Keratinocyte (primary cell): ENCODE data around the gene CHRDL2. TPM values are rescaled to one million over a fixed set of nuclear protein-coding genes. Genes with fewer than 3 reads are reported as not detected.

Experiments used
- DNase-seq: peaks from one replicate; pipeline ENCODE4 v3.0.0-alpha.2; 2011; ENCODE audit warnings: low read depth, missing footprints, low spot score
- FAIRE-seq: peaks from 2 replicates; lab custom pipeline; 2011; peaks lifted over from hg19 to GRCh38; lab: Jason Lieb, UNC
- H2AFZ ChIP-seq: 2 replicates; pipeline ENCODE4 v1.6.0; 2012; ENCODE audit warnings: low read length, control low read depth, inconsistent platforms; ENCODE audit not compliant: control insufficient read depth
- H3K27ac ChIP-seq: 2 replicates; pipeline ENCODE4 v1.5.1; 2011; ENCODE audit warnings: low read length; ENCODE audit not compliant: control insufficient read depth, insufficient read depth
- H3K27me3 ChIP-seq: 3 replicates; pipeline ENCODE4 v1.6.0; 2011; ENCODE audit warnings: low read length; ENCODE audit not compliant: control insufficient read depth, insufficient read depth; ENCODE audit errors: extremely low read depth
- H3K36me3 ChIP-seq, 2 experiments: 2 replicates in 1 of 2; 3 replicates in 1 of 2; pipeline ENCODE4 v1.5.1; 2011; ENCODE audit warnings: low read length in 2 of 2, mild to moderate bottlenecking in 1 of 2; ENCODE audit not compliant: control insufficient read depth in 2 of 2, insufficient read depth in 2 of 2; ENCODE audit errors: extremely low read depth in 1 of 2
- H3K4me1 ChIP-seq: 3 replicates; pipeline ENCODE4 v1.5.1; 2011; ENCODE audit warnings: low read length; ENCODE audit not compliant: control insufficient read depth, insufficient read depth; ENCODE audit errors: extremely low read depth
- H3K4me2 ChIP-seq: 3 replicates; pipeline ENCODE4 v1.6.0; 2011; ENCODE audit warnings: low read depth, low read length; ENCODE audit not compliant: control insufficient read depth, insufficient read depth; ENCODE audit errors: extremely low read depth
- H3K4me3 ChIP-seq, 3 experiments: fragments of 200-600 bp in 1 of 3; sonication (generic) in 1 of 3; 2 replicates in 2 of 3; 3 replicates in 1 of 3; pipeline ENCODE4 v1.5.1; 2011 to 2016; ENCODE audit warnings: low read length in 3 of 3, mild to moderate bottlenecking in 3 of 3, control low read depth in 2 of 3, inconsistent platforms in 1 of 3, low read depth in 1 of 3, mixed read lengths in 1 of 3, mixed run types in 1 of 3, moderate library complexity in 1 of 3; ENCODE audit not compliant: control insufficient read depth in 2 of 3, insufficient read depth in 2 of 3; ENCODE audit errors: extremely low read depth in 1 of 3
- H3K79me2 ChIP-seq: 2 replicates; pipeline ENCODE4 v1.6.0; 2012; ENCODE audit warnings: low read length; ENCODE audit not compliant: control insufficient read depth, insufficient read depth
- H3K9ac ChIP-seq: 3 replicates; pipeline ENCODE4 v1.6.0; 2011; ENCODE audit warnings: low read length; ENCODE audit not compliant: control insufficient read depth, insufficient read depth; ENCODE audit errors: extremely low read depth
- H3K9me1 ChIP-seq: 3 replicates; pipeline ENCODE4 v1.6.0; 2011; ENCODE audit warnings: low read length; ENCODE audit not compliant: control insufficient read depth, insufficient read depth; ENCODE audit errors: extremely low read depth
- H3K9me3 ChIP-seq: 2 replicates; pipeline ENCODE4 v1.5.1; 2012; ENCODE audit warnings: low read depth, low read length; ENCODE audit not compliant: control insufficient read depth
- H4K20me1 ChIP-seq: 3 replicates; pipeline ENCODE4 v1.6.0; 2011; ENCODE audit warnings: low read length; ENCODE audit not compliant: control insufficient read depth, insufficient read depth; ENCODE audit errors: extremely low read depth
- EZH2 ChIP-seq: IDR thresholded peaks from one replicate; pipeline ENCODE4 v1.6.1; 2012; ENCODE audit warnings: inconsistent platforms, mild to moderate bottlenecking, low read length, moderate library complexity
- dilution Hi-C: fragments of 300-500 bp; cut with MboI; formaldehyde crosslinking; loops from one replicate; pipeline ENCODE4 v1.7.0; 2020; ENCODE audit warnings: low sequenced_read_pairs; ENCODE audit not compliant: extremely low pct_ligation_motif_present
- polyA plus RNA-seq, 5 experiments: library from polyadenylated mRNA; depleted of rRNA in 3 of 5; stranded (reverse) in 3 of 5; stranded (forward) in 1 of 5; unstranded in 1 of 5; fragments of >200 nt; gene quantifications; 1 replicate in 1 of 5; 2 replicates in 3 of 5; 3 replicates in 1 of 5; pipeline versions ENCODE4 v1.2.1 to v1.2.3, GENCODE V29; 2011 to 2012; ENCODE audit warnings: missing spikeins in 2 of 5, low read depth in 1 of 5, low replicate concordance in 1 of 5
- TF ChIP-seq, protein P1 (sequence below), 3 experiments: IDR thresholded peaks in 1 of 3; conservative IDR thresholded peaks in 1 of 3; optimal IDR thresholded peaks in 1 of 3; 2 replicates in 2 of 3; 3 replicates in 1 of 3; pipeline versions ENCODE3 to v1.5.1; 2011; ENCODE audit warnings: low read length in 3 of 3, mild to moderate bottlenecking in 3 of 3, moderate library complexity in 2 of 3, control low read depth in 1 of 3, inconsistent platforms in 1 of 3; ENCODE audit not compliant: insufficient read depth in 2 of 3; ENCODE audit errors: extremely low read depth in 1 of 3

Gene CHRDL2
- polyA plus RNA-seq, 1 donor (not counting 4 experiments of a cell fraction or from before 2014, with no cell fraction given), result not detected

DNA sequence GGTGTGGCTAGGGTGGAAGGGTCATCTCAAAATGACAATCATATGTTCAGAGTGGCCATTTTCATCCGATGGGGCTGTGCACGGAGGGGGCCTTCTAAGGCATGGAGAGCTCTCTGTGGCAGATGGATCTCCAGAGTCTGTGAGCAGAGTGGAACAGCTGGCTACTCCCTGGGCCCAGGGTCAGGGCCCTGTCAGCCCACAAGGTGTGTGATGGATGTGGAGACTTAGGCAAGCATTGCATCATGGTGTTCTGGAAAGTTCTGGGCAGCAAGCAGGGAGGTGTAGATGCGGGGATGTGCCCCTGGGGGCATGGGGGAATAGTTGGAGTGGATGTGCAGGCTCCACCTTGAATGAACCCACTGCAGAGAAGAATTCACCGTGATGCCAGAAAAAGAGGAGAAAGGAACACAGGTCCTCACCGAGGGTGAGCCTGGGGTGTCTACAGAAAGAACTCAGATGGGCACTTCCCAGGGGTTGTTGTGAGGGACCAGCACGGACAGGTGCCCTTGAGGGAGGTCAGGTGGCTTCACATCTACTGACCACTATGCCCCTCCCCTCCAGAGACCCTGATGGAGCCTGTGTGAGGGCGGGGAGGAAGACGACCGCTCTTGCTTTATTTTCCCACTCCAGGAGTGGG lies 51.1 kb downstream of the CHRDL2 start:
- Histone ChIP-seq H2AFZ (no peak overlapping the region), H3K4me2 (no peak overlapping the region), H3K27ac (no peak overlapping the region), H3K9me1 (no peaks in the 10 kb centered on the region), H4K20me1 (no peaks in the 10 kb centered on the region), H3K9me3 (no peaks in the 10 kb centered on the region), H3K4me1 (no peaks in the 10 kb centered on the region), H3K9ac (no peak overlapping the region), H3K79me2 (no peaks in the 10 kb centered on the region), H3K36me3 (no peaks in the 10 kb centered on the region), H3K27me3 (peaks cover 12% of the 10 kb centered on the region), H3K4me3 (no peak overlapping the region)
- FAIRE-seq (no peak), DNase-seq (no peak)
- TF ChIP-seq, protein P1, sequence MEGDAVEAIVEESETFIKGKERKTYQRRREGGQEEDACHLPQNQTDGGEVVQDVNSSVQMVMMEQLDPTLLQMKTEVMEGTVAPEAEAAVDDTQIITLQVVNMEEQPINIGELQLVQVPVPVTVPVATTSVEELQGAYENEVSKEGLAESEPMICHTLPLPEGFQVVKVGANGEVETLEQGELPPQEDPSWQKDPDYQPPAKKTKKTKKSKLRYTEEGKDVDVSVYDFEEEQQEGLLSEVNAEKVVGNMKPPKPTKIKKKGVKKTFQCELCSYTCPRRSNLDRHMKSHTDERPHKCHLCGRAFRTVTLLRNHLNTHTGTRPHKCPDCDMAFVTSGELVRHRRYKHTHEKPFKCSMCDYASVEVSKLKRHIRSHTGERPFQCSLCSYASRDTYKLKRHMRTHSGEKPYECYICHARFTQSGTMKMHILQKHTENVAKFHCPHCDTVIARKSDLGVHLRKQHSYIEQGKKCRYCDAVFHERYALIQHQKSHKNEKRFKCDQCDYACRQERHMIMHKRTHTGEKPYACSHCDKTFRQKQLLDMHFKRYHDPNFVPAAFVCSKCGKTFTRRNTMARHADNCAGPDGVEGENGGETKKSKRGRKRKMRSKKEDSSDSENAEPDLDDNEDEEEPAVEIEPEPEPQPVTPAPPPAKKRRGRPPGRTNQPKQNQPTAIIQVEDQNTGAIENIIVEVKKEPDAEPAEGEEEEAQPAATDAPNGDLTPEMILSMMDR (optimal IDR thresholded peaks at IDR 0.05 in 1 of 3, IDR thresholded peaks at IDR 0.05 in 1 of 3, conservative IDR thresholded peaks at IDR 0.05 in 1 of 3; ENCODE audit: extremely low read depth in 1 of 3, insufficient read depth in 2 of 3, low read length in 3 of 3), result no peak
- TF ChIP-seq EZH2, result no peak
- dilution Hi-C loops, result no loop called here

DNA sequence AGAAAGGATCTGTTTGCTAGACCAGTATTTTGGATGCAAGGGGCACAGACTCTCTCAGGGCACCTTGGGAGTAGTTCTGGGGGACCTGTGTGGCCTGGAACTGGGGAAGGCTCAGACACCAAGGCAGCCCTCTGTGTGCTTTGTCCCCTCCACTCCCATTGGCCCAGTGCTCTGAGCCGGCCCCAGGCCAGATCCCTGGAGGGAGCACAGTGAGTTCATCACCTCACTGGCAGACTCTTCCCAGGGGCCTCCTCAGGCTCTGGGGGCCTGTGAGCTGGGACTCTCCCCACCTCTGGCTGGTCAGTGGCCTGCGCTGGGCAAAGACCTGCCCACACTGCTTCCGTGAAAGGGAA lies 51.7 kb downstream of the CHRDL2 start:
- no peak for FAIRE-seq
- H3K27ac ChIP-seq, result no peak overlapping the region
- TF ChIP-seq, protein P1 (optimal IDR thresholded peaks at IDR 0.05 in 1 of 3, IDR thresholded peaks at IDR 0.05 in 1 of 3, conservative IDR thresholded peaks at IDR 0.05 in 1 of 3; ENCODE audit: extremely low read depth in 1 of 3, insufficient read depth in 2 of 3, low read length in 3 of 3), result no peak
- TF ChIP-seq EZH2, result no peak

More for the DNA sequence above, 51.7 kb downstream of the CHRDL2 start:
- no peaks in the 10 kb centered on the region for H3K79me2 ChIP-seq
- H2AFZ ChIP-seq, result no peak overlapping the region
- H3K27me3 ChIP-seq, result peaks cover 12% of the 10 kb centered on the region
- no peak overlapping the region for H3K4me3 ChIP-seq
- H3K36me3 ChIP-seq, result no peaks in the 10 kb centered on the region
- H3K9me1 ChIP-seq, result no peaks in the 10 kb centered on the region
- H3K4me2 ChIP-seq, result no peak overlapping the region
- H3K4me1 ChIP-seq, result no peaks in the 10 kb centered on the region
- no peak overlapping the region for H3K9ac ChIP-seq
- no peaks in the 10 kb centered on the region for H3K9me3 ChIP-seq
- dilution Hi-C loops, result no loop called here
- no peak for DNase-seq
- H4K20me1 ChIP-seq, result no peaks in the 10 kb centered on the region
